ENCODE data around the gene PARVB.

Gene PARVB

DNA sequence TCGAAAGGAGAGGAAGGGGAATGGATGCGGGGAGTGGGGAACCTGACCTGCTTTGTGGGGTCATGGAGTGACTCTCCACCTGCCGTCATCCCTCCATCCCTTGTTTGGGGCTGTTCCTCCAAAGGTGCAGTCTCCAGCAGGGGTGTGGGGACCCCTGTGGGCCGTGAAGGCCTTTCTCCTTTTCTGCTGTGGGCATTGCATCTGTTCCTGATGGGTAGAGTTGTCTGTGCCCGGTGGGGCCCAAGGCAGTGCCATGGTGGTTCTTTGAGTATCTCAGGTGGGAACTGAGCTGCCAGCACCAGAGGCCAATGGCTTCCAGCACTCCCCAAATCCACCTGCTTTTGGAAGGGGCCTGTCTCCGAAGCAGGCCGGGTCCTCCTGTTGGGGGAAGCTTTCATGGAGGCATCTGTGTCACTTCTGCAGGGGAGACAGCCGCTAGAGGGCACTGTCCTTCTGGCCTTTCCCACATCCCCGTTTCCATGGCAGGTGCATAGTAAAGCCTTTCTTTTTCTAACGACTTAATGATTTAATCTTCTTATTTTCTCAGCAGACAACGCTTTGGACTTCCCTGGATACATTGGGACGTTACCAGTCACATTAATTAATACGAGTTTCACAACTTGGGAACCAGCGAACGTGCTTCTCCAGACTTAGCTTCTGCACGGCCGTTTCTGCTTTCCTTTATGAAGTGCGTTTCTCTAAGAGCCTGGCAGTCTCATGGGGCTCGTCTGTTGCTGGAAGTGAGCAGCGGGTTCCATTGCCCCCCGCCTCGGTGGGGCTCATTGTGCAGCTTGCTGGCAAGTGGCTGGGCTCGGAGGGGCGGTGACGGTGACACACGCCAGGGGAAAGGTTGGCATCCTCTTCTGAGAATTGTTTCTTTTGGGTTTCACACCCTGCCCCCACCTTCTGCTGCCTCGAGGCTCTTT lies 57.1 kb downstream of the PARVB start:
- H3K4me3 ChIP-seq = no peak overlapping the region
- H3K36me3 ChIP-seq = no peaks in the 10 kb centered on the region
- H3K27me3 ChIP-seq = no peaks in the 10 kb centered on the region
- H3K9me3 ChIP-seq = no peaks in the 10 kb centered on the region
- peaks cover 18% of the 10 kb centered on the region for H3K4me1 ChIP-seq
- no peak overlapping the region for H3K27ac ChIP-seq
- H4K20me1 ChIP-seq = no peaks in the 10 kb centered on the region
- no peak for TF ChIP-seq Cebpa-rat (IDR thresholded peaks at IDR 0.05)
- H3K9ac ChIP-seq = no peak overlapping the region
- H3K4me2 ChIP-seq = peak overlapping the region; percentile 67

DNA sequence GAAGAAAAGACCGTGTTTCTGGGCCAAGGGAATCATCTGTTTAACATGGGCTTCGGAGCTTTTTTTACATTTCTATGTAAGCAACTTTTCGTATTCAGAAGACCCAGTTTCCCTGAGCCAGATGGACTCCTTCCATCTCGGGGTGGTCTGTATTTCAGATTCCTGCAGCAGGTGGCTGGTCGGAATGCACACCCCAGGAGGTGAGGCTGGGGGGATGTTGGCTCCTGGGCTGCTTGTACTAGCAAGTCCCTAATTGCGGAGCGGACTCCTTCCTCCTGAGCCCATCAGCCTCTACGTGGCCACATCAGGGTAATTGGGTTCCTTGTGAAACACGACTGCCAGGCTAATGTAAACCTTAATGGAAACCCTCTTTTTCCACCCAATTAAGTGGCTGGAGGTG lies 58.7 kb downstream of the PARVB start:
- Histone ChIP-seq H3K9ac (no peak overlapping the region), H3K27me3 (no peaks in the 10 kb centered on the region), H3K27ac (no peak overlapping the region), H3K36me3 (no peaks in the 10 kb centered on the region), H3K4me2 (no peak overlapping the region), H3K4me1 (peaks cover 25% of the 10 kb centered on the region), H4K20me1 (no peaks in the 10 kb centered on the region), H3K4me3 (no peak overlapping the region), H3K9me3 (no peaks in the 10 kb centered on the region)
- no peak for TF ChIP-seq Cebpa-rat (IDR thresholded peaks at IDR 0.05)

DNA sequence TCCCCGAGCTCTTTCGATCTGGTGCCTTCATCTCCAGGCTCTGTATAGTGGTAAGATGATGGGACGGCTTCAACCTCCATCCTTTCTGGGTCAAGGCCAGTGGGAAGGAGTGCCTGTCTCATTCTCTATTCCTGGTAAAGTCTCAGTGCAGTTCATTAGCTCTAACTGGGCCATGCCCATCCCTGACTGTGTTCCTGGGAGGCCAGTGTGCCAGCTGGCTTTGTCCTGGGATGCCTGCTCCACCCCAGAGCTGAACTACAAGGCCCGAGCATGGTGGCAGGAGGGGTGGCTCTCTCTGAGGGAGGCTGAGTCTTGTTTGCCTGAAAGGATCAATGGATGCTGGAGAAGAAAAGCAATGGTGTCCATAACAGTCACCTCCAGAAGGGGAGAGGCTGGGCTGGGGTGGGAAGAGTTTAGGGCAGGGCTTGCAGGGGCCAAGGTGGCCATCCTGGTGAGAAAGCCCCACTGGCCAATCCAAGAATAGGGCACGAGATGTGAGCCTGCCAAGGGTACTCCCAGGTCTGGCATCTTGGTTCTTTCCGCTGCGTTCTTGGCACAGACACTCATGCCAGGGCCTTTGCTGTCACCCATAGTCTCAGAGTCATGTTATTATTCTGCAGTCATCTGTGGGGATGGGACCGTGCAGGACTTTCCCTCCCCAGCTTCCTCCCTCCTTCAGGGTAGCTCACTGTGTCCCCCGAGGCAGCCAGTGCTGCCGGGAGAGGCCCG lies 60.1 kb downstream of the PARVB start:
- Histone ChIP-seq H3K4me2 (no peak overlapping the region), H3K4me3 (no peak overlapping the region), H3K9me3 (no peaks in the 10 kb centered on the region), H4K20me1 (no peaks in the 10 kb centered on the region), H3K36me3 (no peaks in the 10 kb centered on the region), H3K27me3 (no peaks in the 10 kb centered on the region), H3K9ac (no peak overlapping the region), H3K4me1 (peaks cover 25% of the 10 kb centered on the region), H3K27ac (no peak overlapping the region)
- no peak for TF ChIP-seq Cebpa-rat (IDR thresholded peaks at IDR 0.05)

DNA sequence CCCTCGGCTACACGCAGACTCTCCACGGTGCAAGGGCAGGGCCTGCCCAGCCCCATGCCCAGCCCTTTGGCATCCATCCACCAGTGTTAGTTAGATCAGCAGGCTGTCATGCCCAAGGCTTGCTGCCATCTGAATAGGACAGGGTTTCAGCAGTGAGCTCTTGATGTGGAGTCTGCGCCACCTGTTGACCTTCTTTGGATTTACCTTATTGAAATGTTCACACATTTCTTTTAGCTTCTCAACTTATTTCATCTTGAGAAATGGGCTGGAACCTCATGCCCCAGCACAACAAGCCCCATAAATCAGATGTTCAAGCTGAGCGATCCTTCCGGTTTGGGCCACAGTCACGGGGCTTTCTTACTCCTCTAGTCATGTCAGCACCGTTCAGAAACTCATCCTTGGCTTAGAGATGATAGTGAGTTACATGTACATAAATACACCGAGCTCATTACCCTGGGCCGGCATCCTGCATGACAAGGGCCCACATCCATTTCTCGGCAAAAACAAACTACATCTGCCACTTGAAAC lies 61.7 kb downstream of the PARVB start:
- Histone ChIP-seq H3K4me1 (peaks cover 26% of the 10 kb centered on the region), H3K36me3 (no peaks in the 10 kb centered on the region), H3K9ac (0 out of 2 replicates have a peak overlapping the region, but pooled peaks have one; percentile 23), H4K20me1 (peaks cover 4% of the 10 kb centered on the region; the same call in 1 of the 2 replicates), H3K4me2 (peak overlapping the region; percentile 48), H3K27ac (no peak overlapping the region), H3K9me3 (no peaks in the 10 kb centered on the region), H3K4me3 (no peak overlapping the region), H3K27me3 (no peaks in the 10 kb centered on the region)
- no peak for TF ChIP-seq Cebpa-rat (IDR thresholded peaks at IDR 0.05)

DNA sequence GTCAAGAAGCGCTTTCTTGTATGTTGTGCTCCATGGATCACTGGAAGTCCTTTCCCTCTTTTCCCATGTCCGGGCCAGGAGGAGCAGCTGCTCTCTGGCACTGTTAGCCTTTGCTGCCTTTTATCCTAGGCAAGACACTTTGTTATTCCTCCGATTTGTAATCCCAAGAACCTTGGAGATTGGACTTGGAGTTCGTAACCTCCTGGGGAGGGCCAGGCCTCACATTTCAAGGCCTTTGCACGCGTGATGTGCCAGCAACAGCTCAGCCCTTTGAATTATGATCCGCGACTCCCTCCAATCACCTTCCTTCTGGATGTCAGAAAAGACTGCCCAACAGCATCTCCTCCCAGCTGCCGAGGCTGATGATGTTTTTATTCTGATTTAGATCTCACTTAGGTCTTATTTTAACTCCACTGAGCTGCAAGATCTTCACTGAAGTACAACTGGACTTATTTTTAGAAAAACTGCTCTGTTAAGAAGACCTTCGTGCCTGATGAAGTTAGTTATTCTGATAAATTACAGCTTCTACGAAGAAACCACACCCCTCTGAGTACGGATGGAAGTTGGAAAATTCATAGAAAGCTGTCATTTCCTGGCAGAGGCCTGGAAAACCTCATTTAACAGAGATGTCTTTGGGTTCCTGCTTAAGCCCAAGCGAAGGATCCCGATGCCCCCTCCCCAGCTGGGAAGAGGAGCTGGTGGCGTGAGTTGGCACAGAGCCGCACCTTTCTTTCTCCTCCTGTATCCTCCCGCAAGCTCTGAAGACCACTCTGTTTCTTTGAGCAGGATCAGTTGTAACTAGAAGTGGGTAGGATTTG lies 62.4 kb downstream of the PARVB start:
- Histone ChIP-seq H3K9me3 (no peaks in the 10 kb centered on the region), H3K4me1 (peaks cover 26% of the 10 kb centered on the region), H3K4me2 (peak overlapping the region; percentile 48), H3K9ac (0 out of 2 replicates have a peak overlapping the region, but pooled peaks have one; percentile 23), H3K27ac (no peak overlapping the region), H3K36me3 (no peaks in the 10 kb centered on the region), H3K4me3 (no peak overlapping the region), H4K20me1 (peaks cover 4% of the 10 kb centered on the region; the same call in 1 of the 2 replicates), H3K27me3 (no peaks in the 10 kb centered on the region)
- no peak for TF ChIP-seq Cebpa-rat (IDR thresholded peaks at IDR 0.05)

DNA sequence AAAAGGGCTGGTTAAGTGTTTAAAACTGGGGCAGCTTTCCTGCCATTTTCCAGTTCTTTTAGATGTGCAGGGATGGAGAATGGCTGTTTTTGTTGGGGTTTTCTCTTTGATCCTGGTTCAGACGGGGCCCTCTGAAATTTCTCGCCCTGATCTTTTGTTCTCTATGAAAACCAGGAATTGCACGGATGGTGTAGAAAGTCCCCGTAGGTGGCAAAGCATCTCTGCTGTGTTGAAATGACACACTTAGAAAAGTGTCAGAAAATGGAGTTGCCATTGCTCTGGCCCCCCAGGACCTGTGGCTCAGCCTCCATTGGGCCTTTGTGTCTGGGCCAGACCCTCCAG lies 63.0 kb downstream of the PARVB start:
- no peaks in the 10 kb centered on the region for H3K27me3 ChIP-seq
- H3K4me1 ChIP-seq = peaks cover 22% of the 10 kb centered on the region
- TF ChIP-seq Cebpa-rat (IDR thresholded peaks at IDR 0.05) = no peak
- H3K36me3 ChIP-seq = no peaks in the 10 kb centered on the region
- no peak overlapping the region for H3K4me3 ChIP-seq
- H3K9me3 ChIP-seq = no peaks in the 10 kb centered on the region
- peaks cover 4% of the 10 kb centered on the region; the same call in 1 of the 2 replicates for H4K20me1 ChIP-seq
- no peak overlapping the region for H3K27ac ChIP-seq
- no peak overlapping the region for H3K4me2 ChIP-seq
- no peak overlapping the region for H3K9ac ChIP-seq

DNA sequence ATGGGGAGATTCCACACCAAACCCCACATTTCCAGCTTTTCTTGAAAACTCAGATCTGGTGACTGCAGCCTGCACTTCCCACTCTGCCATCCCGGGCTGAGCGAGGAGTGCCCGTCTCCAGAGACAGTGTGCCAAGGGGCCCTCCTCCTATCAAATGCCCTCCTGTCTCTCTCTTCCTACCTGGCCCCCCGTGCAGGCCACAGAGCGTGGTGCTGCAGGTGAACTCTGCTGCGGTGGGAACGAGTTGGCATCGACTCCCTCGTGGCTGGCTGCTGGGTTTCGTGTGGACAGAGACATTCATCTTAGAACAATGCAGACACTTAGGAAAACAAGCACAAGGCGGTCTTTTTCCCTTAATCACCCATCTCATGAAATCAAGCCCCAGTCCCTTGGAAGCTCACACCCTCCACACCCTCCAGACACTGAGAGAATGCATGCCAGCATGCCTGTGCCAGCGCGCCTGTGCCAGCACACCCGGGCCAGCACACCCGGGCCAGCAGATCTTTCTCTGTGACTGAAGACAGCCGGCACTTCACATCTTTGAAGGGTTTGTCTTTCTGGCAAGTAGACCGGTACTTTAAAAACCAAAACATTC lies 65.0 kb downstream of the PARVB start:
- TF ChIP-seq Cebpa-rat (IDR thresholded peaks at IDR 0.05) = no peak

DNA sequence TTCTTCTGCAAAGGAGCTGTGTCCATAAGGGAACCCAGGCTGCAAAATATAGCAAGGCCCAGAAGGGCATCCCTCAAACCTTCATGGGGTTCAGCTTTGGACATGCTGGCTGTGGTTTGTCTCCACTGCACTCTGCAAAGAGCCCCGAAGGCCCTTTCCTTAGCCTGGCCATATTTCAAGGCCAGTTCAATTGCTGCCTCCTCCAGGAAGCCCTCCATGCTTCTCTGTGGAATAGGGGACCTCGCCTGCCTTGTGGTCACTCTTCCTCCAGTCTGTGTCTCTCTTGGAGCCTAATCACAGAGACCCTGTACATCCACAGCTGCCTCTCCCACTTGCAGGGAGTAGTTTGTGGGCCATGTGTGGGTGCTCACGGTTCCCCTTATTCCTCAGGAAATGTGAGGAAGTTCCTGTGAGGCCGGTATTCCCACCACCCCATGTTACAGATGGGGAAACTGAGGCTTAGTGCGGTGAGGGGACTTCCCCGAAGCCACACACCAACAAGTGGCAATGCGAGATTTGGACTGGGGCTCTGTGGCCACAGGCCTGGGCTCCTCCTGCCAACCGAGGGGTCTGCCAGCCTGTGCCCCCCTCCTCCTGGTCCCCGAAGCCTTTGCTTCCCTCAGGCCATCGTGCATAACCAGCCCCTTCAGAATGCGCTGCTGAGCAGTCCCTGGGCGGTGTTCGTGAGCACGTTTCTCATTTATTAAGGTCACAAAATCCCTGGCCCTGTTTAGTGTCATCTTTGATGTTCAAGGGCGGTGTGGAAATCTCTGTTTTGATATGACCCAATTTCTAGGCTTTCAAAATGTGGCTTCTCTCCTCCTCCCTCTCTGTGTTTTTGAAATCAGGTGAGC lies 65.8 kb downstream of the PARVB start:
- no peaks in the 10 kb centered on the region for H3K27me3 ChIP-seq
- no peak overlapping the region for H3K4me3 ChIP-seq
- TF ChIP-seq Cebpa-rat (IDR thresholded peaks at IDR 0.05) = no peak
- no peak overlapping the region for H3K4me2 ChIP-seq
- no peak overlapping the region for H3K27ac ChIP-seq
- H3K9ac ChIP-seq = no peak overlapping the region
- peaks cover 4% of the 10 kb centered on the region; the same call in 1 of the 2 replicates for H4K20me1 ChIP-seq
- H3K9me3 ChIP-seq = no peaks in the 10 kb centered on the region
- no peaks in the 10 kb centered on the region for H3K36me3 ChIP-seq
- peaks cover 22% of the 10 kb centered on the region for H3K4me1 ChIP-seq

More for the DNA sequence above, 65.0 kb downstream of the PARVB start:
- Histone ChIP-seq H3K4me3 (no peak overlapping the region), H3K9me3 (no peaks in the 10 kb centered on the region), H4K20me1 (peaks cover 4% of the 10 kb centered on the region; the same call in 1 of the 2 replicates), H3K36me3 (no peaks in the 10 kb centered on the region), H3K4me2 (no peak overlapping the region), H3K9ac (no peak overlapping the region), H3K27ac (no peak overlapping the region), H3K27me3 (no peaks in the 10 kb centered on the region), H3K4me1 (peaks cover 22% of the 10 kb centered on the region)

Data from BLaER1 (cell line).